Measurements from ENCODE around the gene PTPN20. TPM values are rescaled to one million over a fixed set of nuclear protein-coding genes. Genes with fewer than 3 reads are reported as not detected.

The PTPN20 gene
- total and polyA plus RNA-seq, 2 of the 8 experiments (the other 6 are each of a cell fraction or from before 2014, with no cell fraction given), result not detected

- Histone ChIP-seq H2BK15ac (ENCODE audit: low read length) (no peak overlapping the region), H2BK120ac (replicated peaks; ENCODE audit: low read depth, low read length) (no peak overlapping the region), H4K20me1 (replicated peaks in 1 of 2; ENCODE audit: control insufficient read depth in 1 of 2, insufficient read depth in 2 of 2, low read length in 2 of 2) (no peaks in the 10 kb centered on the region), H3K18ac (ENCODE audit: extremely low read depth, low read length) (no peak overlapping the region), H2BK20ac (ENCODE audit: low read length) (no peak overlapping the region), H3K23ac (ENCODE audit: insufficient read length) (no peak overlapping the region), H2BK12ac (ENCODE audit: low read depth, low read length) (no peak overlapping the region), H3K4me1 (replicated peaks in 1 of 4; ENCODE audit: control insufficient read depth in 3 of 4, insufficient read depth in 4 of 4, low read length in 3 of 4) (peaks cover 0 to 2% (median 0%) of the 10 kb centered on the region in 4 experiments; a peak in 1 of 7 replicates), H4K5ac (ENCODE audit: insufficient read length, low read depth, low read length) (no peak overlapping the region), H3K23me2 (ENCODE audit: low read depth, low read length) (no peaks in the 10 kb centered on the region), H2AK5ac (ENCODE audit: low read depth, low read length) (no peak overlapping the region), H3K36me3 (ENCODE audit: control insufficient read depth in 2 of 4, insufficient read depth in 4 of 4, low read length in 3 of 4) (no peaks in the 10 kb centered on the region), H3K4me3 (ENCODE audit: extremely low read depth in 1 of 4, insufficient read depth in 2 of 4, low read depth in 3 of 4, low read length in 4 of 4) (no peak overlapping the region), H3K4ac (replicated peaks; ENCODE audit: insufficient read length, low read depth, low read length) (no peak overlapping the region), H3K4me2 (ENCODE audit: insufficient read depth in 1 of 2, low read depth in 2 of 2, low read length in 2 of 2) (no peak overlapping the region), H3K27ac (ENCODE audit: low read depth, low read length) (no peak overlapping the region), H2BK5ac (ENCODE audit: low read depth, low read length) (no peak overlapping the region), H4K8ac (ENCODE audit: extremely low read depth, insufficient read depth, low read length) (no peak overlapping the region), H3K27me3 (replicated peaks in 1 of 4; ENCODE audit: control insufficient read depth in 3 of 4, extremely low read depth in 1 of 4, insufficient read depth in 3 of 4, low read length in 3 of 4) (no peaks in the 10 kb centered on the region), H3K14ac (ENCODE audit: insufficient read length) (no peak overlapping the region), H4K91ac (replicated peaks; ENCODE audit: insufficient read length, low read length) (no peak overlapping the region), H3K79me2 (ENCODE audit: control insufficient read depth in 1 of 2, insufficient read depth in 2 of 2, low read length in 2 of 2) (no peaks in the 10 kb centered on the region), H3K9ac (replicated peaks in 1 of 4; ENCODE audit: extremely low read depth in 1 of 4, low read depth in 3 of 4, low read length in 3 of 4) (no peak overlapping the region), H3K56ac (replicated peaks; ENCODE audit: insufficient read length, low read depth, low read length) (no peak overlapping the region), H3K79me1 (ENCODE audit: low read depth, low read length) (no peaks in the 10 kb centered on the region), H3K9me3 (ENCODE audit: insufficient read depth in 2 of 2, low read depth in 1 of 2, low read length in 1 of 2) (no peaks in the 10 kb centered on the region), H2AFZ (ENCODE audit: low read length) (no peak overlapping the region)
- DNase-seq (ENCODE audit: low read depth in 1 of 2, low spot score in 2 of 2), result no peak
- ChIA-PET POLR2A (ENCODE audit: partially characterized antibody) (interaction anchor here (0.6 kb wide), 1 partner anchor 25 kb away, joined by 3 read pairs; no protein-coding TSS in a partner anchor), CTCF (ENCODE audit: partially characterized antibody) (interaction anchor here (1.2 to 12.1 kb wide), 6 partner anchors 8 to 274 kb away, joined by 3 to 201 read pairs (median 10); no protein-coding TSS in a partner anchor)
- 88% methylated on average over 11 of the region's 12 CpGs; no CpG with 5 or more reads in 1 of the 2 experiments for WGBS, 2 experiments (ENCODE audit: extremely low coverage in 1 of 2, insufficient coverage in 1 of 2, insufficient read length in 1 of 2, insufficient replicate concordance in 2 of 2, low coverage in 1 of 2, low lambda C conversion rate in 2 of 2, missing lambda C conversion rate in 1 of 2)
- no peak for FAIRE-seq
- TF ChIP-seq JUN (IDR thresholded peaks at IDR 0.05; ENCODE audit: low read depth, low read length) (no peak), TAF1 (IDR thresholded peaks at IDR 0.05; ENCODE audit: low read depth, low read length) (no peak), SIN3A (conservative IDR thresholded peaks at IDR 0.05 in 1 of 2, IDR thresholded peaks at IDR 0.05 in 1 of 2; ENCODE audit: low read depth in 1 of 2, low read length in 2 of 2) (no peak), CBX5 (IDR thresholded peaks at IDR 0.05; ENCODE audit: low read depth, low read length) (no peak), SIX5 (IDR thresholded peaks at IDR 0.05; ENCODE audit: low read depth, low read length) (no peak), CTBP2 (IDR thresholded peaks at IDR 0.05; ENCODE audit: borderline replicate concordance, insufficient read depth, insufficient read length, low read length) (no peak), SUZ12 (IDR thresholded peaks at IDR 0.05; ENCODE audit: low read length) (no peak), SP1 (IDR thresholded peaks at IDR 0.05; ENCODE audit: low read depth, low read length) (no peak), BRCA1 (IDR thresholded peaks at IDR 0.05; ENCODE audit: low read depth, low read length) (no peak), JUND (IDR thresholded peaks at IDR 0.05; ENCODE audit: low read length) (no peak), CHD1 (IDR thresholded peaks at IDR 0.05; ENCODE audit: low read depth, low read length) (no peak), EZH2 (IDR thresholded peaks at IDR 0.05; ENCODE audit: low read depth, low read length, severe bottlenecking) (no peak), EGR1 (IDR thresholded peaks at IDR 0.05; ENCODE audit: borderline replicate concordance, low read depth, low read length) (no peak)
These were observed 127.8 kb downstream of the PTPN20 start for GRCh38 chr10:47038881-47039561.
